HPDE6-E6E7 (cell line): ENCODE measurements around the gene EDNRA.
A peak's percentile ranks its signal among the peaks of the same experiment; 100 is the strongest.

Experiments
- DNase-seq: peaks from one replicate; pipeline ENCODE4 v3.0.0; 2011; ENCODE audit warnings: missing footprints; ENCODE audit errors: extremely low spot score

Gene EDNRA

DNA sequence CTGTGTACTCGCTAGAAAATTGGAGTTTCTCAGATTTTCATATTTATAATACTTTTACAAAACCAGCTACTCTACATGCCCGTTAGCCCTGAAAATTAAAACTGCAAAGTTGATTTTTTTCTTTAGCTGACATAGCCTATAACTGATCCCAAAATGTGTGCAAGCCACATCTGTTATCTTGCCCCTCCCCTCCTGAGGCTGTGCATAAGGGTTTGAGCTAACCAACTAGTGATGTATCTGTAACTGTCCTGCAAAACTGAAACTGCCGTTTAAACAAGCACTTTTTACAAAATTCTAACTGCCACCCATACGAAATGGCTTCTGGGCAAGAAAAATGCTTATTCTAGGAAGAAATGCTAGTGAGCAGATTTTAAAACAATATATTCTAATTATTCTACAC lies 59.1 kb downstream of the EDNRA start:
- DNase-seq: no peak

DNA sequence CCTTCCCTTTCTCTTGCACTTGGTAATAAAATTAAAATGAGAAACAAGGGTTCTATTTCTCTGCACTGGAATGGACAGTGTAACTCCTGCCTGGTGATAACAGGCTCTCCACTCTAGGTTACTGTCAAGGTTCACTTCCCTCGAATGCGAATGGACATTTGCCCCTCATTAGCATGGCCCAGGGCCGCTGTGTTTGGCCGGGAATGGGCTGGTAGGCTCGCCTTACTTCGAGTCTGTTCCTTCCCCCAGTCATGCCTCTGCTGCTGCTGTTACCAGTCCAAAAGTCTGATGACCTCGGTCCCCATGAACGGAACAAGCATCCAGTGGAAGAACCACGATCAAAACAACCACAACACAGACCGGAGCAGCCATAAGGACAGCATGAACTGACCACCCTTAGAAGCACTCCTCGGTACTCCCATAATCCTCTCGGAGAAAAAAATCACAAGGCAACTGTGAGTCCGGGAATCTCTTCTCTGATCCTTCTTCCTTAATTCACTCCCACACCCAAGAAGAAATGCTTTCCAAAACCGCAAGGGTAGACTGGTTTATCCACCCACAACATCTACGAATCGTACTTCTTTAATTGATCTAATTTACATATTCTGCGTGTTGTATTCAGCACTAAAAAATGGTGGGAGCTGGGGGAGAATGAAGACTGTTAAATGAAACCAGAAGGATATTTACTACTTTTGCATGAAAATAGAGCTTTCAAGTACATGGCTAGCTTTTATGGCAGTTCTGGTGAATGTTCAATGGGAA lies 61.5 kb downstream of the EDNRA start:
- DNase-seq: no peak

DNA sequence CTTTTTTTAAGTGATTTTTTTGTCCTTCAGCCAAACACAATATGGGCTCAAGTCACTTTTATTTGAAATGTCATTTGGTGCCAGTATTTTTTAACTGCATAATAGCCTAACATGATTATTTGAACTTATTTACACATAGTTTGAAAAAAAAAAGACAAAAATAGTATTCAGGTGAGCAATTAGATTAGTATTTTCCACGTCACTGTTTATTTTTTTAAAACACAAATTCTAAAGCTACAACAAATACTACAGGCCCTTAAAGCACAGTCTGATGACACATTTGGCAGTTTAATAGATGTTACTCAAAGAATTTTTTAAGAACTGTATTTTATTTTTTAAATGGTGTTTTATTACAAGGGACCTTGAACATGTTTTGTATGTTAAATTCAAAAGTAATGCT lies 62.1 kb downstream of the EDNRA start:
- DNase-seq: no peak

DNA sequence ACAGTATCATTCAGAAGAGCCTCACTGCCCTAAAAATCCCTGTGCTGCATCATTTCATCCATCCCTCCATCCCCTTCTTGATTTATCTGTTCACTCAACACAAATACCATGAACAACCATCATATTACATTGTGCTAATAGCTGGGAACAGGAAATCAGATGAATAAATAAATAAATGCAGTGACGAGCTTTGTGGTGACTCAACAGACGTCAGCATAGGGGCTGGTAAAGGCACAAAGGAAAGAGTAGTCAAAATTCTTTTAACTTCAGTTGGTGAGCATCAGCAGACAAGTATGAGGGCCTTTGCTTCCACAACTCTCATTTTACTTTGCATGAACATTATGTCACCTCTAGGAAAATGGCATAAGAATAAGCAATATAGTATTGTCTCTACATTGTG lies 65.5 kb downstream of the EDNRA start:
- peak; percentile 54 for DNase-seq

DNA sequence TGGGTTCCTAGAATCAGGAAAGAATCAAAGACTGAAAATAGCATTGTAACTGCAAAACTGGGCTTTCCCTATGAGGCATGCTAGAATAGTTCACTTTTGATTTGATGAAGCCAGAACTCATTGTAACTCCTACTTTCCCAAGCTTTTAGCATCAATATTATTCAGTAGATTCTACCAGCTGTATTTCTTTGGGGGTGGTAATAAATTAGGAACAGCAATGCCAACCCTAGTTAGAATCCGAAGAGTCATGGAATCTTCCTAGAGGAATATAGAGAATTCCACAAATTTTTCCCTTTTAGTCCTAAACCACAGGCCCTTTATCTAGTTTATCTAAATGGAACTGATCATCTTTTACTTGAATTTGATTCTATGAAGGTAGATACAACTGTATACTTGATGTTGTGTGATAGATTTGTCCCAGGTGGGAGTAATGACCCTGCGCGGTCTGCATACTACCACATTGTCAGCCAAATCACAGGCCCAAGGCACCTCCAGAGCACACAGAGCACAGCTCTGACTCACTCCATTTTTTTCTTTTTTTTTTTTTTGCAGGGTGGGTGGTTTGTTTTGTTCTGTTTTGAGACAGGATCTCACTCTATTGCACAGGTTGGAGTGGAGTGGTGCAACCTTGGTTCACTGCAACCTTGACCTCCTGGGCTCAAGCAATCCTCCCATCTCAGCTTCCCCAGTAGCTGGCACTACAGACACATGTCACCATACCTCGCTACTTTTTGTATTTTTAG lies 66.6 kb downstream of the EDNRA start:
- DNase-seq: no peak

DNA sequence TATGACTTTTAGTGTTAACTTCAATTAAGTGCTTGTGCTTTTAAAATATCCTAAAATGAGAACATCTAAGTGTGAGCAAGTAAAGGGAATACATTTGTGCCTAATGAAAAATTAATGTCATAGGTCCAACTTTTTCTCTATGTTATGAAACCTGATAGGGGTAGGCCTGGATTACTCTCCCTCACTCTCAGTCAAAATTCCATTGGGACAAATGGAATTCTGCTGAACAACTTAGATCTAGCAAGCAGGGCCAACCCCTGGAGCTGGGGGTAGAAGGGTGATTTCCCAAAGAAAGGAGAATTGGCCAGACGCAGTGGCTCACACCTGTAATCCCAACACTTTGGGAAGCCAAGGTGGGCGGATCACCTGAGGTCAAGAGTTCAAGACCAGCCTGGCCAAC lies 67.4 kb downstream of the EDNRA start:
- no peak for DNase-seq

DNA sequence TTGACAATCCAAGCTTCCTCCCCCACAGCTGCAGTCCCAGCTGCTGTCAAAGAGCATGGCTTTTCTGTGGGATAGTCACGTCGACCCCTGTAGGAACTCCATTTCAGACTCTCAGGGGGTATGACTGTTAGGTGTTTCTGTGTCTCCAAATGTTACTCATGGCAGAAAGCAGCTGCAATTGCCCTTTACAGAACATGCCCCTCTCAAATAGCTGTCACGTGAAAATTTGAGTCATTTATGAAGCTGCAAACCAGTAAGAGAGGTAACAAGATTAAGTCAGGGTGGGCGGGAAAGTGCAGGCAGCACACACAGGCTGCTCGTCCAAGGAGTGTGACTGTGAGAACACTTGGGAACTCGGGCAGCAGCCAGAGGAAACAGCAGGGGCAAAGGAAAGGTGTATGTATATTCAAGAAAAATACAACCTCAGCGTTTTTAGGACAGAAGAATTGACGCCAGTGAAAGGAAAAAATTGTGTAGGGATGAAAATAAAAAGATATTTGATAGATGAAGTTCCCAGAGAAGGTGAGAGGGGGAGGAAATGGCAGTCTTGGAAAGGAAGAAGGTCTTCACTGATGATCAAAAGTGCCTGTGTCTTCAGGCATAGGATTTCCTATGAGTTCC lies 69.8 kb downstream of the EDNRA start:
- DNase-seq: no peak

DNA sequence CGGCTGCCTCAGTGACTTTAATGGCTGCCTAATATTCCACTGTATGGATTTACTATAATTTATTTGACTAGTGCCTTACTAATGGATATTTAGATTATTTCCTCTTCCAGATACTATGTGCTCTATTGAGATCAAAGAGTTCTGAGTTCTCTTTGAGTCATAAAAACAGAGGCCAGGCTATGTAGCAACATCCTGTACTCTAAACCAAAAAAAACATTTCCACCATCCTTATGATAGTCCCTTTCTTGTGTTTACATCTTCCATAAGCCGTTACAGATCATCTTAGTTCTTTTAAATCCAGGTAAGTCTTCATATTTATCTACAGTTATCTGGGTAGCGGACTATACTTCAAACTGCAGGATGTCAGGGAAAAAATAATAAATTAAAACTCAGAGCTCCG lies 79.7 kb downstream of the EDNRA start:
- DNase-seq: no peak

DNA sequence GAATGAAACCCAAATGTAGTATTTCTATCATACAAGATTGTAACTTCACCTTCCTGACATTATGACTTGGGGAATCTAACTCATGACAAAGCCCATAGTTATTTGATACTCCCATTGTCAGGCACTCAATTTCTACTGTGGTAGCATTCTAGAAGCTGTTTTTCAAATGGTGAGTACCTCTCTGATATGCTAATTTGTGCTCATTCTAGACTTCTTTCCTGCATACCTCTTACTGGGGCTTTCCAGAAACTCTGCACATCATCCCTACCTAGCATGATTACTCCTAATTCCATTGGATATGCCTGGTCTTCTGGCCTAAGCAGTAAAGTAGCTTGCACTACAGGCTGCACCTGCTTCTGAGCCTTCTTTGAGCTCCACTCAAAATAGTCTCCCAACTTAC lies 85.9 kb downstream of the EDNRA start:
- DNase-seq: no peak

DNA sequence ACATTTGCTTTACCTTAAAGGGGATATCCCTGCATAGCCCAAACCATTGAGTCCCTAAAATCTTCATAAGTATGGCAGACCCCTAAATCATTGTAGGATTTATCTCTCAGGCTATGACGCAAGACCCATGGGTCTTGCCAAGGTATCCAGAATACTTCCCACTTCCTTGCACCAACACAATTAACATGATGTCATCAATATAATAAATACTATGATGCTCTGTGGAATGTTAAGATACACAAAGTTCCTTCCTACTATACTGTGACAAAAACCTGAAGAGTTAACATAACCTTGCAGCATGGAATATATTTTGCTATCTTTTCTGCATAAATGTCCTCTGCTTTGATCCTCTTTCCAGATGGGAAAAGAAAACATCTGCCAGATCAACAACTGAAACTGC lies 86.4 kb downstream of the EDNRA start:
- no peak for DNase-seq

DNA sequence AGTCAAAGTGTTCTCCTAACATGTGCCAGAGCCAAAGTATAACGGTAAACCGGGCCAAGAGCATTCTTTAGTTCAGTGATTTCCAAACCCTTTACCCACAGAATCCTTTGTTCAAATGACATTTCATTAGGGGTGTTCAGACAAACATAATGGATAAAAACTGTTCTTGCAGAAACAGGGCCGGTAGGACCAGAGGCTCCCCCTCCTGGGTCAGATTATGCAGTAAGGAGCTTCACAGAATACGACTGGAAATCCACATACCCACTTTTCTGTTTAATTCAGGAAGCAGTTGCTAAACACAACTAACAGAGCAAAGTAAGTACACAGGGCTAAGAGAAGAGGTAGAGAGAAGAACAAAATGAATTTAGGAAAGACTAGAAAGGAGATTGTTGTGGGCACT lies 89.7 kb downstream of the EDNRA start:
- no peak for DNase-seq

DNA sequence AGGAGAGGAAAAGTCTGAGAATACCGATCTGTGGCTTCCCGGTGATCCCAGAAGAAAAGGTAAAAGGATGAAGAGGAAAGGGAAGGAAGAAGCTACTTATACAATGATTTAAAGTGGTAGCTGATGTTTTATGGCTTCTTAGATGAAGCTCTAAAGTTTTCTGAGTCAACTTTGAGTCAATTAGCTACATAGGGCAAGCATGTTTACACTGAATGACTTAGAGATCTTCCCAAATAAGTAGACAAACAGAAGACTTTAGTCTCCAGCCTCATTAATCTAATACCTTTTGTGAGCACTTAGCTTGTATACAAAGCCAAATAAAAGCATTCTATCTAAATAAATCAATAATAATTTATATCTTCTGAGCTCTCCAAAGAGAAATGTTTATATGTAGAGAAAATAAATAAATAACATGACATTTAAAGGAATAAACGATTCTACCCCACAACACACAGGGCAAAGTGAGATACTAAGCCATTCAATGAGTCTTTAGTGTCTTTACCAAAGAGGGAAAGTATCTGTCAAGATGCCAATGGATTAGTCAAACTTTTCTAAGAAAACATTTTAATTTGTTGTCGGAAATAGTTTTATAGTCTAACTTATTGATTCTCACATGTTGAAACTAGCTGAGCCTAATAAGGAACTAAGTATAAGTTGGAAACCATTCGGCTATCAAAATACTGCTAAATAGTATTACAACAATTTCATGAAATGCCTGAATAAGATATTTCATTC lies 90.3 kb downstream of the EDNRA start:
- DNase-seq: no peak

DNA sequence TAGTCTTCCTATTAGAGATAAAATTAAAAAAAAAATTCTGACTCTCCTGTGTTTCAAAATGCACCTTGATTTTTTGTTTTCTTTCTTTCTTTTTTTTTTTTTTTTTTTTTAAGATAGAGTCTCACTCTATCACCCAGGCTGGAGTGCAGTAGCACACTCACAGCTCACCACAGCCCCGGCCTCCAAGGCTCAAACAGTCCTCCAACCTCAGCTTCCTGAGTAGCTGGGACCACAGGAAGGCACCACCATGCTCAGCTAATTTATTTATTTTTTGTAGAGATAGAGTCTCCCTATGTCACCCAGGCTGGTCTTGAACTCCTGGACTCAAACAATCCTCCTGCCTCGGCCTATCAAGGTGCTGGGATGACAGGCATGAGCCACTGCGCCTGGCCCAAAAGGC lies 95.2 kb downstream of the EDNRA start:
- DNase-seq: no peak

DNA sequence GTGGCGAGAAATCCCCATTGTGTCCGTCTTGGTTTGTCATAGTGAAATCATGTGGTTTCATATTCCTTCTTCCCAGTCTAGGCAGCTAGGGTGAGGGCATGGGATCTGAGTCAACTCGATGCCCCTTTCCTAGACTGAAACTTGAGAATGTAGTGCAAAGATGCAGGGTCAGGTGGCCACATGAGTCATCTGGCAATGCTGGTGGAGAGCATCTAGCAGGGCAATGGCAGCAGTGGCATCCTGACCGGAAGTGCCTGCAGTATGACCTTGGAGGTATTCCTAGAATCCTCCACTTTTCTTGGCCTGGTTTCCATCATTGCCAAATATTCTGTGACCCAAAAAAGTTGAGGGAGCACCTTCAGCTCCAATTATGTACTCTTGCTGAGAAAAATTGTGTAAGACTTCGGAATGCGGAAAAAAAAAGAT lies 97.2 kb downstream of the EDNRA start:
- DNase-seq: peak; percentile 99

DNA sequence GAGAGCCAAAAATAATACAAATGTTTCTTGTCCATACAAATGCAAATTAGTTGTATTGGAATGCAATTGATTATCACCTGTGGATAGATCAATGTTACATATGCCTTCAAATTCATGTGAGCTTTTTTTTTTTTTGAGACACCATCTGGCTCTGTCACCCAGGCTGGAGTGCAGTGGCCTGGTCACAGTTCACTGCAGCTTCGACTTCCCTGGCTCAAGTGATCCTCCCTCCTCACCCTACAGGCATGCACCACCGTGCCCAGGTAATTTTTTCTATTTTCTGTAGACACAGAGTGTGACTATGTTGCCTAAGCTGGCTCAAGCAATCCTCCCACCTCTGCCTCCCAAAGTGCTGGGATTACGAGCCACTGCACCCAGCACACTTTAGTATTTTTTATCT lies 97.7 kb downstream of the EDNRA start:
- no peak for DNase-seq

DNA sequence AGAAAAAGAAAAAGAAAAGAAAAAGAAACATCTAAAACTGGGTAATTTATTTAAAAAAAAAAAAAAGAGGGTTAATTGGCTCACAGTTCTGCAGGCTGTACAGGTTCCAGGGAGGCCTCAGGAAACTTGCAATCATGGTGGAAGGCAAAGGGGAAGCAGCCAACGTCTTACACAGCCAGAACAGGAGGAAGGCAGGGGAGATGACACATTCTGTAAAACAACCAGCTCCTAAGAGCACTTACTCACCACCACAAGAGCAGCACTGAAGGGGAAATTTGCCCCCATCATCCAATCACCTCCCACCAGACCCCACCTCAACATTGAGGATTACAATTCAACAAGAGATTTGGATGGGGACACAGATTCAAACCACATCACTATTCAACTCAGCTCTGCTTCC lies 99.5 kb downstream of the EDNRA start:
- no peak for DNase-seq

DNA sequence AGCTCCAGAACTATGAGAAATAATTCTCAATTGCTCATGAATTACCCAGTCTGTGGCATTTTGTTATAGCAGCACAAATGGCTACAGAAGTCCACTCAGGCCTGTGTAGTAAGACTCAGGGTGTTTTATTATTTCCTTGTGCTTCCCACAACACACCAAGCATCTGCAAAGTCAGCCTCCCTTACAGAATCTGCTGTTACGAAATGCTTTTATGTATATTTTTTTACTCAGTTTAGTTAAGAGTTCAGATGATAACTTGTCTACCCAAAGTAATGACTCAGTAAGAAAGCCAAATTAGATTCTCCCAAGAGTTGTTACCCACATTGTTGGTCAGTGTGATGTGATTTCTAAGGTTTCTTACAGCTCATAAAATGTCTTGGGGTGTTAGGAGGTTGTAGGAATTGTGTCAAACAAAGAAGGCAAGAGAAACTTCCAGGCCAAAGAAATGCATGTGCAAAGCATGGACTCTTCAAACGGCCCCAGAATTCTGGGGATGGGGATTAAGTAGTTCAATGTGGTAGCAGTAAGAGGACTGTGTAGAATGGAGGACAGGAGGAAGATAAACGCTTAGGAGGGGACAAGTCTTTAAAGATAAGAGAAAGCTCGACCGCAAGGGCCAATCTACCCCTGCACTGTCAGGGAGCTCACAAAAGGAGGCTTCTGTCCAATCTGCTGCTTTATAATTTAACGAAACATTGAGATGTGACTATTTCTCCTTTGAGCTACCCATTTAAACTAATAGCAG lies 100.9 kb downstream of the EDNRA start:
- no peak for DNase-seq

DNA sequence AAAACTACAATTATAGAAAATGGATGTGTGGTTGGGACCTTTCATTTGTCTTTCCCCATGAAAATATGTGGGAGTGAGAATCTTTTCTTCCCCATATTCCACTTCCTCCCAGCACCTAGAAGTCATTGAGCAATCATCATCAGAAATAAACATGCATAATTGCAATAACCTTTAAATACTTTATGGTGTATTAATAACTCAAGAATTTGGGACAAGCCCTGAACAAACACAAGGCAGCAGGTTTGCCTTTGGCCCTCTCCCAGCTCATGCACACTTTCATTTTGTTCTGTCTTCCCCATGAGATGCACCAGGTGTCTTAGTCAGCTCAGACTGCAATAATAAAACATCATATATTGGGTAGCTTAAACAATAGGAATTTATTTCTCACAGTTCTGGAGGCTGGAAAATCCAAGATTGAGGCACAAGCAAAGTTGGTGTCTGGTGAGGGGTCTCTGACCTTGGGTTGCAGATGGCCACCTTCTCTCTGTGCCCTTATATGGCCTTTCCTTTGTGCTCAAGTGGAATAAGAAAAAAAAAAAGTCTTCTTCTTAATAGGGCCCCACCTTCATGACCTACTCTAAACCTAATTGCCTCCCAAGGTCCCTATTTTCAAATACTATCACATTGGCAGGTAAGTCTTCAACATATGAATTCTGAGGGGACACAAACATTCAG lies 101.6 kb downstream of the EDNRA start:
- peak; percentile 73 for DNase-seq

DNA sequence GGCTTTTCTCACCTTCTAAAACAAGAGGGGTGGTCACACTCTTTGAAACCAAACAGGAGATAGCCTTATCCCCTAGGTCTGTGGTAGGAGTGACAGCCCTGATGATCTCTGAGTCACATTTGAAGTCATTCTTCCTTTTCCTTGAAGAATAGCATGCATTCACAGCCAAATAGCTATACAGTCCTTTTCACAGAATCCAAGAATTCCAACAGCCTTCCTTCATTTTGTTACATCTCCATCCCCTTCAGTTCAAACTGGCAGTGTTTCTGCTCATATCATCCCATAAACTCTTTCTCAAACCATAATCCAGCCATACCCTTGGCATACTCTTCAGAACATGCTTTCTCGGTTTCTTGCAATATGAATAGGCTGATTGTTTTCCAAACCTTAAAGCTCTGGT lies 103.0 kb downstream of the EDNRA start:
- DNase-seq: no peak

DNA sequence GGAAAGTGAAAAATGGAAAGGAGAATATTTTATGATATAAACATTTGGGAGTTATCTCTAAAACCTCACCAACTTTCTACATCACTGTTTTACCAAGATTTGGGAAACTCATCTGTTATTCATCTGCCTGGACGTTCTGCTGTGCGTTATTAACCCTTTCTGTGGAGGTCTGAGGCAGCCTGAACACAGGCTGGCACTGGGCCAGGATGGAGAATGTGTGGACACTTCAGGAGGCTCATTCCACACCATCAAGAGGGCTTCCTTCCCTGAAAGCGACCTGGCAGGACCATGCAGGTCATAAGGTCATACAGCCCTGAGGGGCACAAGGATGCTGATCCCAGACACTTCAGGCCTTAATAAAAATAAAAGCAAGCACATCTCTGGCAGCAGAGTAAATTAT lies 105.1 kb downstream of the EDNRA start:
- DNase-seq: no peak

DNA sequence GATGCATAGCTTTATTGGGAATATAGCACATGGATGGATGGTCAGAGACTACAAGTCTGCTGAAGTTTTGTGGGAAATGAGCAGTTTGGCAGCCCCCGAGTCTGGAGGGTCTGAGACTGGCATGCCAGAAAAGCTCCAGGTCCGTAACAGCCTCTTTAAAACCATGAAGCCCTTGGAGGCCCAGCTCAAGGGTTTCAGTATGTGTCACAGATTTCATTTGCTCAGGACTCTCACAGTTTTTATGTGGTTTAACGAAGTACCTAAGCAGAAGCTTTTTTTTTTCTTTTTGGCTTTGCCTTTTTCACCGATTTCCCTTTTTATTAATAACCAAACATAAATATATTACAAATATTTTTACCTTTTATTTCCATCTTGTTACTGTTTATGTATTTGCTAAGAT lies 105.7 kb downstream of the EDNRA start:
- DNase-seq: no peak
